Immature natural killer cell (primary cell): ENCODE measurements around the gene OTP. TPM values are rescaled to one million over a fixed set of nuclear protein-coding genes. Genes with fewer than 3 reads are reported as not detected.

ENCODE experiments used
- DNase-seq, 3 donors: peaks; one replicate each; pipeline ENCODE4 v3.0.0; 2022; ENCODE audit warnings: mixed read lengths in 1 of 3
- H3K27ac Mint-ChIP-seq, 6 donors: one replicate each; pipeline ENCODE4 v1.8.0; 2020; ENCODE audit warnings: mixed read lengths in 6 of 6, mild to moderate bottlenecking in 5 of 6, inconsistent platforms in 4 of 6, moderate library complexity in 3 of 6
- H3K27me3 Mint-ChIP-seq, 3 donors: one replicate each; pipeline ENCODE4 v1.8.0; 2020 to 2021; ENCODE audit warnings: low read depth in 3 of 3, mild to moderate bottlenecking in 3 of 3, mixed read lengths in 3 of 3, moderate library complexity in 3 of 3, inconsistent platforms in 1 of 3
- H3K36me3 Mint-ChIP-seq, 3 donors: one replicate each; pipeline ENCODE4 v1.8.0; 2020; ENCODE audit warnings: mixed read lengths in 3 of 3, inconsistent platforms in 2 of 3, mild to moderate bottlenecking in 2 of 3
- H3K4me1 Mint-ChIP-seq, 2 donors: one replicate each; pipeline ENCODE4 v1.8.0; 2020; ENCODE audit warnings: inconsistent platforms in 2 of 2, mild to moderate bottlenecking in 2 of 2, mixed read lengths in 2 of 2, moderate library complexity in 1 of 2
- H3K4me3 Mint-ChIP-seq, 5 donors: one replicate each; pipeline ENCODE4 v1.8.0; 2020; ENCODE audit warnings: mild to moderate bottlenecking in 5 of 5, mixed read lengths in 5 of 5, inconsistent platforms in 3 of 5, moderate library complexity in 3 of 5
- H3K9me3 Mint-ChIP-seq, 6 donors: one replicate each; pipeline ENCODE4 v1.8.0; 2020; ENCODE audit warnings: mild to moderate bottlenecking in 6 of 6, mixed read lengths in 6 of 6, inconsistent platforms in 4 of 6, moderate library complexity in 3 of 6
- polyA plus RNA-seq, 3 donors: library from polyadenylated mRNA; unstranded; fragments of 300-500 nt; fragmentation: Illumina TruSeq; gene quantifications; one replicate each; pipeline ENCODE4 v1.2.3, GENCODE V29; 2021

The OTP gene
- polyA plus RNA-seq, 3 donors from 2014 or later, result not detected

GRCh38 chr5:77635917-77636640 is 2.4 kb downstream of the OTP start:
- peaks cover 4 to 51% (median 11%) of the 10 kb centered on the region in 6 donors for H3K9me3 Mint-ChIP-seq
- H3K36me3 Mint-ChIP-seq, result peaks cover 5 to 10% (median 8%) of the 10 kb centered on the region in 3 donors
- peaks cover 4 to 24% of the 10 kb centered on the region in 2 donors for H3K4me1 Mint-ChIP-seq
- peaks cover 41 to 75% (median 68%) of the 10 kb centered on the region in 3 donors for H3K27me3 Mint-ChIP-seq
- H3K27ac Mint-ChIP-seq, result no peak overlapping the region
- no peak for DNase-seq
- no peak overlapping the region for H3K4me3 Mint-ChIP-seq

DNA sequence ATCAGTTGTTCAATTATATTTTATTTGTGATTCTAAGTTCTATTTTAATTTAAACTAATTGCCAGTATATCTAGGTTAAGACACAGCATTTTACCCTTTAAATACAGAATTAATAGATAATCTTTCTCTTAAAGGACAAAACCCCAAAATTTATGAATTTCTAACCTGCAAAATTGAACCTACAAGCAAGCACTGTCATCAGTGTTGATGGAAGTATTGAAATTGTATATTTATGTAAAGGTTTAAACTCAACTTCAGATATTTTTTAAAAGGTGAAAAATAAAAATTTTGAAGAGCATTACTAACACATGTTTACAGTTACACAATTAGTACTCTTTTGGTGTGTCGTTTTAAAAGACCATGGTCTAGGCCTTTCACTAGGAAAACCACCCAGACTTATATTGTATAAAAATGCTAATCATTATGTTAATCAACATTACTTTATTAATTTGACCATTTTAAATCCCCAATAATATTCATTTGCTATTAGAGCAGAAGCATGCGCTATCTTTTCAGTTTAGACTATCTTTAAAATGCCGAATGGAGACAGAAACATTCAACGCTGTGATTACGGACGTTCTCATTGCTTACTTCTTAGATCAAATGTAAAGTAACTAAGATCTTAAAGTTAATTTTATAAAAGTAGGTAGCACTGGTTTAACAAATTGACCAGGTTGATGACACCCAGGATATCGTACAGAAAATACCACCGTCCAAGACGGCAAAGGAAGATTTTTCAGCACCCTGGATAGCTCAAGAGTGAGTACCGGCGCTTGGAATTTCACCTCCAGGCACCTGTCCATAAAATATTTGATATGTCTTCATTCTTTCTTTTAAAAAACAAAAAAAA is 3.2 kb downstream of the OTP start:
- H3K9me3 Mint-ChIP-seq, result peaks cover 4 to 52% (median 11%) of the 10 kb centered on the region in 6 donors
- DNase-seq, result no peak
- no peak overlapping the region for H3K4me3 Mint-ChIP-seq
- peaks cover 40 to 71% (median 69%) of the 10 kb centered on the region in 3 donors for H3K27me3 Mint-ChIP-seq
- no peak overlapping the region for H3K27ac Mint-ChIP-seq
- peaks cover 9 to 27% of the 10 kb centered on the region in 2 donors for H3K4me1 Mint-ChIP-seq
- H3K36me3 Mint-ChIP-seq, result peaks cover 5 to 10% (median 8%) of the 10 kb centered on the region in 3 donors

- no peak for DNase-seq
- no peak overlapping the region for H3K27ac Mint-ChIP-seq
- peaks cover 5 to 10% (median 8%) of the 10 kb centered on the region in 3 donors for H3K36me3 Mint-ChIP-seq
- no peak overlapping the region for H3K4me3 Mint-ChIP-seq
- peaks cover 4 to 53% (median 12%) of the 10 kb centered on the region in 6 donors for H3K9me3 Mint-ChIP-seq
- peaks cover 46 to 70% (median 67%) of the 10 kb centered on the region in 3 donors for H3K27me3 Mint-ChIP-seq
- H3K4me1 Mint-ChIP-seq, result peaks cover 18 to 31% of the 10 kb centered on the region in 2 donors
These were observed 4.8 kb downstream of the OTP start for GRCh38 chr5:77633709-77634108.

DNA sequence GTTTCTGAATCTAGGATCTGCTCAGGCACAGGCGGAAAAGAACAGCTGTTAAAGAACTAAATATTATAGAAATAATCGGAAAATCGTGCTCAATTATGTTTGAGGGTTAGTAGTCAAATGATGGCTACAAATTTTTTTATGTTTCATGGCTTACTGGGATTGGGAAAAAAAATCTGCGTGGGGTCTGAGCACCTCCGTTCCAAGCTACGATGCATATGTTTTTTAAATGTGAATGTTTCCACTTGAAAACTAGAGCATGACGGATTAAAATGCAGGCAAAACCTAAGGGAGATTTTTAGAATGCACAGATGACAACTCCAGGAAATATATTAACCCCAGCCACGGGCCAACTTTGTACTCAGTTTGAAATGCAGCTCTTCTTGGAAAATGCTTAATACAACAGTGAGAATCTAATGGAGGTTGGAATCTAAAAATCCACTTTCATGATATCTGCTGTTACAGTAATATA is 5.3 kb downstream of the OTP start:
- Mint-ChIP-seq H3K27me3 (peaks cover 51 to 70% (median 70%) of the 10 kb centered on the region in 3 donors), H3K36me3 (peaks cover 5 to 10% (median 8%) of the 10 kb centered on the region in 3 donors), H3K9me3 (peaks cover 4 to 56% (median 13%) of the 10 kb centered on the region in 6 donors), H3K27ac (no peak overlapping the region), H3K4me1 (peaks cover 20 to 35% of the 10 kb centered on the region in 2 donors), H3K4me3 (no peak overlapping the region)
- DNase-seq, result no peak

DNA sequence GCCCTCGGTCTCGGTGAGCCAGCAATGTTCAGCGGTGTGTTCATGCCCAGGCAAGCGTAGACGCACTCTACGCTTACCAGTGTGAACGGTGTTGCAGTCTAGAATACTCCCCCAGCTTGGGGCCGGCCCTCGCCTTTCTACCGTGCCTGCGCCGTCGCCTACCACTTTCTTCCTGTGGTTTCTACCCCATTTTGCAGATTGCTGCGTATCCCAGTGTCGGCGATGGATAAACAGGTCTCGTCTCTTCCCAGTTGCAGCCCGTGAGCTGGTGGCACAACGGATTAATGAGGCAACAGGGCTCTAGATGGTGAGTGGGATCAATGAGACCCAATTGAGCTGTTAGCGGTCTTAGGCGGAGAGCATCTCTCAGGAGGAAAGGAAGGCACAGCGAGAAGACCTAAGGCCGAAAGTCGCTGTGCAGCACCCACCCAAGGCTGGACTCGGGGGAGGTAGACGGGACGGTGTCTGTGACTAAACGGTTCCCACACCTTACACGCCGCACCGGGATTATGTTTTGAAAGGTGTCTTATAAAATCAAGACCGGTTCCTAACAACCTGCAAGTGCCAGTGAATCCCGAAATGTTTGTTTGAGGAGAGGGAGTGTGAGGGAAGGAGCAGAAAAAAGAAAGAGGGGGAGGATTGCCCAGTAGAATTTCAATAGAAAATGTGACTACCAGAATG is 5.8 kb downstream of the OTP start:
- H3K4me1 Mint-ChIP-seq, result peaks cover 20 to 35% of the 10 kb centered on the region in 2 donors
- DNase-seq, result no peak
- H3K36me3 Mint-ChIP-seq, result peaks cover 5 to 10% (median 7%) of the 10 kb centered on the region in 3 donors
- peaks cover 4 to 53% (median 13%) of the 10 kb centered on the region in 6 donors for H3K9me3 Mint-ChIP-seq
- H3K27ac Mint-ChIP-seq, result no peak overlapping the region
- peaks cover 48 to 67% (median 64%) of the 10 kb centered on the region in 3 donors for H3K27me3 Mint-ChIP-seq
- peak overlapping the region in 2 of 5 donors; percentile 11 to 54 for H3K4me3 Mint-ChIP-seq

DNA sequence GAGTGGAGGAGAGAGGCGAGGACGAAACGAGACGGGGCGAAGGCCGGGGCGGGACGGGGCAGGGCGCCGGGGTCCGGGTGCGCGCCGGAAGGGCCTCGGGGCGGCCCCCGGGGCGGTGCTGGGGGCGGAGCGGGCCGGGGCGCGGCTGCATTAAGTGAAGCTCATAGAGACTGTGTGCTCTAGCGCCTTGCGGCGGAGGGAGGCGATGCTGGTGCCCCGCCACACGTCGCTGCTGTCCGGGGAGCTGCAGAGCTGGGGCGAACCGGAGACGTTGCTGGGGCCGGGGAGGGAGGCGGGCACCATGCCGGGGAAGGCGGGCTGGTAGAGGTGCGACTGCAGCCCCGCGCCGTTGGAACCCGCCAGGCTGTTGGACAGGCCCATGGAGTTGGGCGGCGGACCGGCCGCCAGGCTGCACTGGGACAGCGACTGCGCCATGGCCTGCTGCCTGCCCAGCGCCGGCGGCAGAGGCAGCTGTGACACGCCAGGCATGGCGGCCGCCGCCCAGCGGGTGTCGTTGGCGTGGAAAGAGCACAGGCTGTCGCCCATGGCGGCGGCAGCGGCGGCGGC is 8.3 kb downstream of the OTP start:
- peak in 1 of 3 donors; percentile 14 for DNase-seq

GRCh38 chr5:77629509-77630113 is 8.9 kb downstream of the OTP start:
- H3K4me3 Mint-ChIP-seq, result peak overlapping the region; percentile 49 to 88 (median 79)
- DNase-seq, result no peak
- peaks cover 42 to 61% (median 50%) of the 10 kb centered on the region in 3 donors for H3K27me3 Mint-ChIP-seq
- H3K4me1 Mint-ChIP-seq, result peaks cover 20 to 35% of the 10 kb centered on the region in 2 donors
- H3K27ac Mint-ChIP-seq, result no peak overlapping the region
- H3K9me3 Mint-ChIP-seq, result peaks cover 2 to 42% (median 8%) of the 10 kb centered on the region in 6 donors
- peaks cover 3 to 10% (median 5%) of the 10 kb centered on the region in 3 donors for H3K36me3 Mint-ChIP-seq

More for the DNA sequence above, 8.3 kb downstream of the OTP start:
- Mint-ChIP-seq H3K9me3 (peaks cover 2 to 42% (median 8%) of the 10 kb centered on the region in 6 donors), H3K27ac (no peak overlapping the region), H3K36me3 (peaks cover 3 to 10% (median 5%) of the 10 kb centered on the region in 3 donors), H3K4me3 (peak overlapping the region; percentile 64 to 88 (median 75)), H3K27me3 (peaks cover 42 to 63% (median 53%) of the 10 kb centered on the region in 3 donors), H3K4me1 (peaks cover 20 to 35% of the 10 kb centered on the region in 2 donors)

DNA sequence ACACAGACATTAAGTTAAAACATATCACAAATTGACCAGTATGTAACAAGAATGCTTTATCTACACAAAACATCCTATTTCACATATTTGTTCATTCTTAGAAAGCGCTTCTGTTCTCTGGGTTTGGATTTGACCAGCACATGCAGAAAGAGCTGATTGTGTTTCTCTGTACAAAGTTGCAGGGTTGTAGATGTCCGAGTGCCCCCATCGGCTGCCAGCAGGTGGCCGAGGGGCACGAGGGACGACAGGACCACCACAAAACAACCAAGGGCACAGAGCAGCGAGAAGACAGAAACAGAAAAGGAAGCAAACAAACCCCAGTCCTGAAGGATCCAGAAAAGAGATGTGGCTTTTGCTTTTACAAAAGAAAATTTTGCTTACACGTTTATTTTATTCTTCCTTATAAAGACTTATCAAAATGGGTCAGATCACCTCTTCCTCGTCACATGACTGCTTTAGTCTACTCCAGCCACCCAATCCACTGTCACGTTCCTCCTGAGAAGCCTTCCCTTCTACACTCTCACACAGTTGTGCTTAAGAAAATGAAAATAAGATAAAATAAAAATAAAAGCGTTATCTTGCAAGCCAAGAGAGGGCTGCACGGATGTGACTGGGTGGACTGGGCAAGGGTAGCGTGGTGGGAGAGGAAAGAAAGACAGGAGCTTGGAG is 9.5 kb downstream of the OTP start:
- Mint-ChIP-seq H3K27me3 (peaks cover 44 to 62% (median 50%) of the 10 kb centered on the region in 3 donors), H3K4me1 (peaks cover 20 to 35% of the 10 kb centered on the region in 2 donors), H3K9me3 (peaks cover 2 to 39% (median 8%) of the 10 kb centered on the region in 6 donors), H3K4me3 (peak overlapping the region; percentile 49 to 88 (median 79)), H3K36me3 (peaks cover 3 to 10% (median 5%) of the 10 kb centered on the region in 3 donors), H3K27ac (no peak overlapping the region)
- no peak for DNase-seq

DNA sequence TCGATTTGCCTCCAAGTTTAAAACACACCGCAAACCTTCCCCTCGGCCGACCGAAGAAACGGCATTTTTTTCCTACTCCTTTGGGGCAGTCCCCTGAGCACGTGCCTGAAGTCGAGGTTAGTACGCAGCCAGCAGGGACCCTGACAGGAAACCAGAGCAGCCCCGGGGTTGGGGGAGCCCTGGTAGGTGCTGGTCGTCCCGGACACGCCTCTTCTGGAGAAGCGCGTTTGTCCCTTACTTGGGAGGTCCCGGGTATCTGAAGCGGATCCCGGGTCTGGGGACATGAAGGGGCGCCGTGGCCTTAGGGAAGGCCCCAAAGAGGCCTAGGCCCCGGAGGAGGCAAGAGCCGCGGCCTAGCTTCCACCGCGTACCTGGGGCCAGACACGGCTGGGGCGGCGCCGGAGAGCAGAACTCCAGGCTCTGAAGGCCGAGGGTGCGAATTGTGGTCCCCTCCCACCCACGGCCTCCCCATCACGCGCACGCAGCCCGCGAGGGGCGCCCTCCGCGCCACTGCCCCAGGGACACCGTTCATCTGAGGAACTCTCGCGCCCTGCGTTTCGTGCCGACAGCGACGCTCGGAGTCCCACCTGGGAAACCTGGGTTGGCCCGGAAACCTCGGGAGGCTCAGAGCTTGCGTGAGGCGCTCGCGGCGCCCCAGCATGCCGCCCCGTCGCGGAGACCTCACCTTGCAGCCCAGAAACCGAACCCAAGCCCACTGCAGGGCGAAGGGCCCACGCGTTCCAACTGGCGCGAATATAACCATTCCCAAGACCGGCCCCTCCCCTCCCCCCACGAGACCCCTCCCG is 10.4 kb downstream of the OTP start:
- peaks cover 3 to 10% (median 5%) of the 10 kb centered on the region in 3 donors for H3K36me3 Mint-ChIP-seq
- H3K27me3 Mint-ChIP-seq, result peaks cover 41 to 53% (median 41%) of the 10 kb centered on the region in 3 donors
- peaks cover 20 to 35% of the 10 kb centered on the region in 2 donors for H3K4me1 Mint-ChIP-seq
- H3K4me3 Mint-ChIP-seq, result no peak overlapping the region
- peaks cover 2 to 30% (median 7%) of the 10 kb centered on the region in 6 donors for H3K9me3 Mint-ChIP-seq
- DNase-seq, result no peak
- H3K27ac Mint-ChIP-seq, result no peak overlapping the region

GRCh38 chr5:77623203-77623740 is 15.2 kb downstream of the OTP start:
- Mint-ChIP-seq H3K4me1 (no peaks in the 10 kb centered on the region), H3K36me3 (no peaks in the 10 kb centered on the region), H3K27ac (no peak overlapping the region), H3K27me3 (peaks cover 11 to 27% (median 16%) of the 10 kb centered on the region in 3 donors), H3K4me3 (no peak overlapping the region), H3K9me3 (no peaks in the 10 kb centered on the region)
- no peak for DNase-seq

GRCh38 chr5:77621440-77621839 is 17.1 kb downstream of the OTP start:
- Mint-ChIP-seq H3K27ac (no peak overlapping the region), H3K4me3 (no peak overlapping the region), H3K4me1 (no peaks in the 10 kb centered on the region), H3K36me3 (no peaks in the 10 kb centered on the region), H3K9me3 (no peaks in the 10 kb centered on the region), H3K27me3 (peaks cover 10 to 19% (median 12%) of the 10 kb centered on the region in 3 donors)
- no peak for DNase-seq
